Skeletal muscle tissue (tissue), 4 donors: ENCODE results near the gene SPC25. TPM values are rescaled to one million over a fixed set of nuclear protein-coding genes. Genes with fewer than 3 reads are reported as not detected.

ENCODE experiments used
- H3K27ac ChIP-seq: one replicate; pipeline ENCODE4 v1.7.0; 2013; ENCODE audit warnings: mild to moderate bottlenecking, low read depth, low read length, inconsistent platforms
- H3K27me3 ChIP-seq, 3 donors: one replicate each; pipeline ENCODE4 v1.7.0; 2013; ENCODE audit warnings: low read length in 3 of 3; ENCODE audit not compliant: control insufficient read depth in 3 of 3, insufficient read depth in 3 of 3
- H3K36me3 ChIP-seq, 3 donors: one replicate each; pipeline ENCODE4 v1.7.0; 2013; ENCODE audit warnings: low read length in 3 of 3; ENCODE audit not compliant: control insufficient read depth in 3 of 3, insufficient read depth in 3 of 3
- H3K4me1 ChIP-seq, 3 donors: one replicate each; pipeline ENCODE4 v1.7.0; 2013; ENCODE audit warnings: low read length in 3 of 3, mild to moderate bottlenecking in 3 of 3; ENCODE audit not compliant: control insufficient read depth in 3 of 3, insufficient read depth in 3 of 3
- H3K4me3 ChIP-seq, 3 donors: one replicate each; pipeline ENCODE4 v1.7.0; 2013; ENCODE audit warnings: low read length in 3 of 3
- H3K9ac ChIP-seq, 3 donors: one replicate each; pipeline ENCODE4 v1.7.0; 2013; ENCODE audit warnings: low read length in 3 of 3, mild to moderate bottlenecking in 3 of 3, moderate library complexity in 2 of 3, low read depth in 1 of 3
- H3K9me3 ChIP-seq, 3 donors: one replicate each; pipeline ENCODE4 v1.7.0; 2013; ENCODE audit warnings: low read length in 3 of 3; ENCODE audit not compliant: control insufficient read depth in 3 of 3
- total RNA-seq: library from RNA; depleted of rRNA; stranded (reverse); fragments of >200 nt; gene quantifications from one replicate; pipeline ENCODE4 v1.2.3, GENCODE V29; 2014
- donor health status: Osteomylitis.

Gene SPC25
- total RNA-seq, 1 donor from 2014 or later: 3.7 TPM

DNA sequence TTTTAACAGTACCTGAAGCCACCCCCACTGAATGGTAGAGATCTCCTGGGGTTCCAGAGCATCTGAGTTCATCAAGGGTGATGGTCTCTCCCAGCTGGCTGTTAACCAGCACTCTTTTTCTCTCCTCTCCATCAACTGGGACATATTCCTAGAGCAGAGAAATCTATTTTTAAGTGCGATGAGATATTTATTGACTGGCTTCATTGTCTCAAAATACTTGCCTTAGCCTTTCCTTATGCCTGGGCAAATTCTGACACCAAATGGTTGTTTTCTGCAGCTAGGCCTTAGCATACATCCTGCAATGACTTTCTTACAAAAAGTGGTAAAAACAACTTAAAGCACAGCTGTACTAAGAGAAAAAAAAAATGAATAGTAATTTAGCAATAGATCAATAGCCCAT lies 68.2 kb downstream of the SPC25 start:
- Histone ChIP-seq H3K4me3 (no peak overlapping the region), H3K9me3 (no peaks in the 10 kb centered on the region), H3K36me3 (no peaks in the 10 kb centered on the region), H3K4me1 (peaks cover 0 to 11% (median 2%) of the 10 kb centered on the region in 3 donors), H3K9ac (no peak overlapping the region), H3K27ac (no peak overlapping the region), H3K27me3 (no peaks in the 10 kb centered on the region)

DNA sequence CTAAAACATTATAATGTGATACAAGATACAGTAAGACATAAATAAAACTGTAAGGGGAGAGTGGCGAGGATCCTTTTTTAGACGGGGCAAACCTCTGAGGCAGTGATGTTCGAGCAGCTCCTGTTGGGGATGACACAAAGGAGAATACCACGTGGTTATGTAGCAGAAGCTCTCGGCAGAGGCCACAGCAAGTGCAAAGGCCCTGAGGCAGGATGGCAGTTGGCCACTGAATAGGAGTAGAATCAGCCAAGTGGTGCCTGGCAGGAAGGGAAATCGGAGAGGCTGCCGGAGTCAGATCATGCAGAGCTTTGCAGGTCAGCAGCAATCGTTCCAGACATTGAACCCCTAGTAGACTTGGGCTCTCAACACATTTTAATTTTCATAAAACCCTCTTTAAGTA lies 68.7 kb downstream of the SPC25 start:
- no peak overlapping the region for H3K27ac ChIP-seq
- H3K36me3 ChIP-seq: no peaks in the 10 kb centered on the region
- no peak overlapping the region for H3K4me3 ChIP-seq
- peaks cover 0 to 11% (median 2%) of the 10 kb centered on the region in 3 donors for H3K4me1 ChIP-seq
- H3K9ac ChIP-seq: no peak overlapping the region
- no peaks in the 10 kb centered on the region for H3K27me3 ChIP-seq
- no peaks in the 10 kb centered on the region for H3K9me3 ChIP-seq

Other genes starting within 250 kb of the SPC25 start
- 8.4 TPM for gene NOSTRIN, start 87.8 kb downstream of the SPC25 start, total RNA-seq
- gene G6PC2, start 10.9 kb upstream of the SPC25 start, total RNA-seq: 1.0 TPM
- gene ABCB11, start 140.9 kb upstream of the SPC25 start, total RNA-seq: not detected
- gene DHRS9, start 179.1 kb upstream of the SPC25 start, total RNA-seq: 2.1 TPM